Measurements from ENCODE around the gene CHD5. TPM values are rescaled to one million over a fixed set of nuclear protein-coding genes. Genes with fewer than 3 reads are reported as not detected.

Gene CHD5
- polyA plus RNA-seq, 1 donor (not counting 4 experiments of a cell fraction or from before 2014, with no cell fraction given), result 0.07 TPM

- DNase-seq (ENCODE audit: low read depth, low spot score) (no peak), FAIRE-seq (no peak)
- Histone ChIP-seq H3K9ac (ENCODE audit: control insufficient read depth, extremely low read depth, insufficient read depth, low read length) (no peak overlapping the region), H3K36me3 (ENCODE audit: control insufficient read depth in 2 of 2, extremely low read depth in 1 of 2, insufficient read depth in 2 of 2, low read length in 2 of 2) (peaks cover 4 to 14% of the 10 kb centered on the region in 2 experiments), H3K9me3 (ENCODE audit: control insufficient read depth, low read depth, low read length) (no peaks in the 10 kb centered on the region), H4K20me1 (ENCODE audit: control insufficient read depth, extremely low read depth, insufficient read depth, low read length) (no peaks in the 10 kb centered on the region), H3K4me2 (ENCODE audit: control insufficient read depth, extremely low read depth, insufficient read depth, low read depth, low read length) (no peak overlapping the region), H3K27ac (ENCODE audit: control insufficient read depth, insufficient read depth, low read length) (no peak overlapping the region), H3K79me2 (ENCODE audit: control insufficient read depth, insufficient read depth, low read length) (no peaks in the 10 kb centered on the region), H3K4me3 (ENCODE audit: control insufficient read depth in 2 of 3, extremely low read depth in 1 of 3, insufficient read depth in 2 of 3, low read depth in 1 of 3, low read length in 3 of 3) (no peak overlapping the region), H3K4me1 (ENCODE audit: control insufficient read depth, extremely low read depth, insufficient read depth, low read length) (peaks cover 14% of the 10 kb centered on the region), H3K27me3 (ENCODE audit: control insufficient read depth, extremely low read depth, insufficient read depth, low read length) (no peaks in the 10 kb centered on the region), H3K9me1 (ENCODE audit: control insufficient read depth, extremely low read depth, insufficient read depth, low read length) (no peaks in the 10 kb centered on the region), H2AFZ (ENCODE audit: control insufficient read depth, low read length) (no peak overlapping the region)
- TF ChIP-seq CTCF (optimal IDR thresholded peaks at IDR 0.05 in 1 of 3, IDR thresholded peaks at IDR 0.05 in 1 of 3, conservative IDR thresholded peaks at IDR 0.05 in 1 of 3; ENCODE audit: extremely low read depth in 1 of 3, insufficient read depth in 2 of 3, low read length in 3 of 3) (no peak), EZH2 (IDR thresholded peaks at IDR 0.05; ENCODE audit: low read length) (no peak)
- dilution Hi-C loops (cut with MboI; ENCODE audit: extremely low pct_ligation_motif_present, low sequenced_read_pairs), result no loop called here
Measured at GRCh38 chr1:6218375-6219164, 38.4 kb upstream of the CHD5 start.

- H3K79me2 ChIP-seq (ENCODE audit: control insufficient read depth, insufficient read depth, low read length), result no peaks in the 10 kb centered on the region
- H3K27me3 ChIP-seq (ENCODE audit: control insufficient read depth, extremely low read depth, insufficient read depth, low read length), result no peaks in the 10 kb centered on the region
- no peak overlapping the region for H2AFZ ChIP-seq (ENCODE audit: control insufficient read depth, low read length)
- H3K4me3 ChIP-seq (ENCODE audit: control insufficient read depth in 2 of 3, extremely low read depth in 1 of 3, insufficient read depth in 2 of 3, low read depth in 1 of 3, low read length in 3 of 3), result no peak overlapping the region
- no peak overlapping the region for H3K4me2 ChIP-seq (ENCODE audit: control insufficient read depth, extremely low read depth, insufficient read depth, low read depth, low read length)
- no peak overlapping the region for H3K9ac ChIP-seq (ENCODE audit: control insufficient read depth, extremely low read depth, insufficient read depth, low read length)
- FAIRE-seq (no peak), DNase-seq (ENCODE audit: low read depth, low spot score) (no peak)
- no peaks in the 10 kb centered on the region for H3K9me1 ChIP-seq (ENCODE audit: control insufficient read depth, extremely low read depth, insufficient read depth, low read length)
- H4K20me1 ChIP-seq (ENCODE audit: control insufficient read depth, extremely low read depth, insufficient read depth, low read length), result no peaks in the 10 kb centered on the region
- no peak overlapping the region for H3K27ac ChIP-seq (ENCODE audit: control insufficient read depth, insufficient read depth, low read length)
- no peaks in the 10 kb centered on the region for H3K9me3 ChIP-seq (ENCODE audit: control insufficient read depth, low read depth, low read length)
- TF ChIP-seq CTCF (optimal IDR thresholded peaks at IDR 0.05 in 1 of 3, IDR thresholded peaks at IDR 0.05 in 1 of 3, conservative IDR thresholded peaks at IDR 0.05 in 1 of 3; ENCODE audit: extremely low read depth in 1 of 3, insufficient read depth in 2 of 3, low read length in 3 of 3) (no peak), EZH2 (IDR thresholded peaks at IDR 0.05; ENCODE audit: low read length) (no peak)
- peaks cover 0 to 2% of the 10 kb centered on the region in 2 experiments for H3K36me3 ChIP-seq (ENCODE audit: control insufficient read depth in 2 of 2, extremely low read depth in 1 of 2, insufficient read depth in 2 of 2, low read length in 2 of 2)
- peaks cover 2% of the 10 kb centered on the region for H3K4me1 ChIP-seq (ENCODE audit: control insufficient read depth, extremely low read depth, insufficient read depth, low read length)
- dilution Hi-C loops (cut with MboI; ENCODE audit: extremely low pct_ligation_motif_present, low sequenced_read_pairs), result no loop called here
Measured at GRCh38 chr1:6212193-6212959, 32.3 kb upstream of the CHD5 start.

Measured in keratinocyte (primary cell).